ENCODE measurements around the gene TIMP1.
"Not testable (repeated sequence)": the region's sequence is repeated elsewhere in the genome, so short reads cannot be mapped to it uniquely, and the experiment has no call there.

Gene TIMP1

GRCh38 chrX:47590984-47591383 is 8.7 kb downstream of the TIMP1 start:
- Histone ChIP-seq H3K4me3 (ENCODE audit: low read length) (no peak overlapping the region), H3K9me3 (ENCODE audit: control insufficient read depth, low read length) (no peaks in the 10 kb centered on the region), H3K4me1 (ENCODE audit: control insufficient read depth, insufficient read depth, low read length) (peaks cover 3% of the 10 kb centered on the region), H3K27me3 (ENCODE audit: control insufficient read depth, insufficient read depth, low read length) (no peaks in the 10 kb centered on the region), H3K36me3 (ENCODE audit: control insufficient read depth, insufficient read depth, low read length) (no peaks in the 10 kb centered on the region), H3K9ac (ENCODE audit: low read length) (no peak overlapping the region)

GRCh38 chrX:47593522-47593921 is 11.3 kb downstream of the TIMP1 start:
- Histone ChIP-seq H3K36me3 (ENCODE audit: control insufficient read depth, insufficient read depth, low read length) (no peaks in the 10 kb centered on the region), H3K4me1 (ENCODE audit: control insufficient read depth, insufficient read depth, low read length) (peaks cover 3% of the 10 kb centered on the region)

GRCh38 chrX:47595716-47596251 is 13.5 kb downstream of the TIMP1 start:
- peaks cover 3% of the 10 kb centered on the region for H3K4me1 ChIP-seq (ENCODE audit: control insufficient read depth, insufficient read depth, low read length)
- no peaks in the 10 kb centered on the region for H3K9me3 ChIP-seq (ENCODE audit: control insufficient read depth, low read length)
- no peak overlapping the region for H3K4me3 ChIP-seq (ENCODE audit: low read length)
- no peak overlapping the region for H3K9ac ChIP-seq (ENCODE audit: low read length)
- H3K36me3 ChIP-seq (ENCODE audit: control insufficient read depth, insufficient read depth, low read length) = no peaks in the 10 kb centered on the region
- no peaks in the 10 kb centered on the region for H3K27me3 ChIP-seq (ENCODE audit: control insufficient read depth, insufficient read depth, low read length)

More at GRCh38 chrX:47593522-47593921, 11.3 kb downstream of the TIMP1 start:
- H3K4me3 ChIP-seq (ENCODE audit: low read length) = no peak overlapping the region
- H3K9me3 ChIP-seq (ENCODE audit: control insufficient read depth, low read length) = no peaks in the 10 kb centered on the region
- no peaks in the 10 kb centered on the region for H3K27me3 ChIP-seq (ENCODE audit: control insufficient read depth, insufficient read depth, low read length)
- H3K9ac ChIP-seq (ENCODE audit: low read length) = no peak overlapping the region

GRCh38 chrX:47596256-47596655 is 14.0 kb downstream of the TIMP1 start:
- H3K36me3 ChIP-seq (ENCODE audit: control insufficient read depth, insufficient read depth, low read length) = no peaks in the 10 kb centered on the region
- no peaks in the 10 kb centered on the region for H3K27me3 ChIP-seq (ENCODE audit: control insufficient read depth, insufficient read depth, low read length)
- H3K9ac ChIP-seq (ENCODE audit: low read length) = no peak overlapping the region
- H3K4me1 ChIP-seq (ENCODE audit: control insufficient read depth, insufficient read depth, low read length) = peaks cover 3% of the 10 kb centered on the region
- no peak overlapping the region for H3K4me3 ChIP-seq (ENCODE audit: low read length)
- no peaks in the 10 kb centered on the region for H3K9me3 ChIP-seq (ENCODE audit: control insufficient read depth, low read length)

GRCh38 chrX:47597222-47597621 is 15.0 kb downstream of the TIMP1 start:
- Histone ChIP-seq H3K4me3 (ENCODE audit: low read length) (no peak overlapping the region), H3K36me3 (ENCODE audit: control insufficient read depth, insufficient read depth, low read length) (no peaks in the 10 kb centered on the region), H3K4me1 (ENCODE audit: control insufficient read depth, insufficient read depth, low read length) (peaks cover 3% of the 10 kb centered on the region), H3K9me3 (ENCODE audit: control insufficient read depth, low read length) (no peaks in the 10 kb centered on the region), H3K9ac (ENCODE audit: low read length) (no peak overlapping the region), H3K27me3 (ENCODE audit: control insufficient read depth, insufficient read depth, low read length) (no peaks in the 10 kb centered on the region)

GRCh38 chrX:47603125-47603524 is 20.9 kb downstream of the TIMP1 start:
- H3K4me3 ChIP-seq (ENCODE audit: low read length); H3K36me3 ChIP-seq (ENCODE audit: control insufficient read depth, insufficient read depth, low read length); H3K27me3 ChIP-seq (ENCODE audit: control insufficient read depth, insufficient read depth, low read length); H3K4me1 ChIP-seq (ENCODE audit: control insufficient read depth, insufficient read depth, low read length); H3K9ac ChIP-seq (ENCODE audit: low read length); H3K9me3 ChIP-seq (ENCODE audit: control insufficient read depth, low read length): not testable (repeated sequence)

GRCh38 chrX:47605024-47605423 is 22.8 kb downstream of the TIMP1 start:
- Histone ChIP-seq H3K36me3 (ENCODE audit: control insufficient read depth, insufficient read depth, low read length) (no peaks in the 10 kb centered on the region), H3K4me1 (ENCODE audit: control insufficient read depth, insufficient read depth, low read length) (no peaks in the 10 kb centered on the region), H3K9me3 (ENCODE audit: control insufficient read depth, low read length) (no peaks in the 10 kb centered on the region), H3K27me3 (ENCODE audit: control insufficient read depth, insufficient read depth, low read length) (no peaks in the 10 kb centered on the region), H3K9ac (ENCODE audit: low read length) (no peak overlapping the region), H3K4me3 (ENCODE audit: low read length) (no peak overlapping the region)

GRCh38 chrX:47607091-47607490 is 24.9 kb downstream of the TIMP1 start:
- Histone ChIP-seq H3K9ac (ENCODE audit: low read length) (no peak overlapping the region), H3K27me3 (ENCODE audit: control insufficient read depth, insufficient read depth, low read length) (no peaks in the 10 kb centered on the region), H3K4me1 (ENCODE audit: control insufficient read depth, insufficient read depth, low read length) (no peaks in the 10 kb centered on the region), H3K9me3 (ENCODE audit: control insufficient read depth, low read length) (no peaks in the 10 kb centered on the region), H3K36me3 (ENCODE audit: control insufficient read depth, insufficient read depth, low read length) (no peaks in the 10 kb centered on the region), H3K4me3 (ENCODE audit: low read length) (no peak overlapping the region)

GRCh38 chrX:47608130-47608810 is 26.0 kb downstream of the TIMP1 start:
- no peaks in the 10 kb centered on the region for H3K36me3 ChIP-seq (ENCODE audit: control insufficient read depth, insufficient read depth, low read length)

GRCh38 chrX:47610511-47610910 is 28.3 kb downstream of the TIMP1 start:
- no peaks in the 10 kb centered on the region for H3K9me3 ChIP-seq (ENCODE audit: control insufficient read depth, low read length)
- H3K9ac ChIP-seq (ENCODE audit: low read length) = no peak overlapping the region
- no peaks in the 10 kb centered on the region for H3K4me1 ChIP-seq (ENCODE audit: control insufficient read depth, insufficient read depth, low read length)
- no peak overlapping the region for H3K4me3 ChIP-seq (ENCODE audit: low read length)
- H3K27me3 ChIP-seq (ENCODE audit: control insufficient read depth, insufficient read depth, low read length) = no peaks in the 10 kb centered on the region
- no peaks in the 10 kb centered on the region for H3K36me3 ChIP-seq (ENCODE audit: control insufficient read depth, insufficient read depth, low read length)

More at GRCh38 chrX:47608130-47608810, 26.0 kb downstream of the TIMP1 start:
- Histone ChIP-seq H3K9me3 (ENCODE audit: control insufficient read depth, low read length) (no peaks in the 10 kb centered on the region), H3K27me3 (ENCODE audit: control insufficient read depth, insufficient read depth, low read length) (no peaks in the 10 kb centered on the region), H3K4me3 (ENCODE audit: low read length) (no peak overlapping the region), H3K9ac (ENCODE audit: low read length) (no peak overlapping the region), H3K4me1 (ENCODE audit: control insufficient read depth, insufficient read depth, low read length) (no peaks in the 10 kb centered on the region)

GRCh38 chrX:47611489-47611888 is 29.3 kb downstream of the TIMP1 start:
- no peak overlapping the region for H3K4me3 ChIP-seq (ENCODE audit: low read length)
- no peaks in the 10 kb centered on the region for H3K4me1 ChIP-seq (ENCODE audit: control insufficient read depth, insufficient read depth, low read length)
- no peak overlapping the region for H3K9ac ChIP-seq (ENCODE audit: low read length)
- H3K9me3 ChIP-seq (ENCODE audit: control insufficient read depth, low read length) = no peaks in the 10 kb centered on the region
- H3K27me3 ChIP-seq (ENCODE audit: control insufficient read depth, insufficient read depth, low read length) = no peaks in the 10 kb centered on the region
- no peaks in the 10 kb centered on the region for H3K36me3 ChIP-seq (ENCODE audit: control insufficient read depth, insufficient read depth, low read length)

GRCh38 chrX:47611926-47612325 is 29.7 kb downstream of the TIMP1 start:
- Histone ChIP-seq H3K4me1 (ENCODE audit: control insufficient read depth, insufficient read depth, low read length) (no peaks in the 10 kb centered on the region), H3K36me3 (ENCODE audit: control insufficient read depth, insufficient read depth, low read length) (no peaks in the 10 kb centered on the region), H3K9me3 (ENCODE audit: control insufficient read depth, low read length) (no peaks in the 10 kb centered on the region), H3K27me3 (ENCODE audit: control insufficient read depth, insufficient read depth, low read length) (no peaks in the 10 kb centered on the region), H3K4me3 (ENCODE audit: low read length) (no peak overlapping the region), H3K9ac (ENCODE audit: low read length) (no peak overlapping the region)

Measured in mucosa of stomach (tissue), 1 donor.